KMS-11 (cell line): ENCODE measurements around the gene CYP2W1.

Experiments
- H2AFZ ChIP-seq: fragments of 200-600 bp; sonication (generic); 2 replicates; pipeline ENCODE4 v1.6.1; 2016; ENCODE audit warnings: antibody characterized with exemption, mixed run types, low read depth
- H3K27ac ChIP-seq: fragments of 200-600 bp; sonication (generic); 2 replicates; pipeline ENCODE4 v1.6.1; 2016; ENCODE audit warnings: mild to moderate bottlenecking, mixed run types
- H3K27me3 ChIP-seq: fragments of 200-600 bp; sonication (generic); 2 replicates; pipeline ENCODE4 v1.6.1; 2017; ENCODE audit warnings: mild to moderate bottlenecking, low read depth, mixed run types, moderate library complexity; ENCODE audit not compliant: insufficient read depth
- H3K36me3 ChIP-seq: fragments of 200-600 bp; sonication (generic); 2 replicates; pipeline ENCODE4 v1.6.1; 2017; ENCODE audit warnings: mild to moderate bottlenecking, mixed run types; ENCODE audit not compliant: insufficient read depth
- H3K4me1 ChIP-seq: fragments of 200-600 bp; sonication (generic); 2 replicates; pipeline ENCODE4 v1.6.1; 2016; ENCODE audit warnings: mild to moderate bottlenecking, low read depth, mixed run types; ENCODE audit not compliant: poor library complexity, severe bottlenecking
- H3K4me2 ChIP-seq: fragments of 200-600 bp; sonication (generic); 2 replicates; pipeline ENCODE4 v1.7.0; 2016; ENCODE audit warnings: mild to moderate bottlenecking, mixed run types
- H3K4me3 ChIP-seq: fragments of 200-600 bp; sonication (generic); IDR thresholded peaks from 2 replicates; pipeline ENCODE4 v1.6.1; 2017; ENCODE audit warnings: low read depth, low read length, mixed read lengths; ENCODE audit not compliant: insufficient read depth
- H3K79me2 ChIP-seq: fragments of 200-600 bp; sonication (generic); 2 replicates; pipeline ENCODE4 v1.6.1; 2016; ENCODE audit warnings: low read depth, mixed run types; ENCODE audit not compliant: insufficient read depth
- H3K9ac ChIP-seq: fragments of 200-600 bp; sonication (generic); 2 replicates; pipeline ENCODE4 v1.6.1; 2016; ENCODE audit warnings: mild to moderate bottlenecking, mixed run types
- H4K20me1 ChIP-seq: fragments of 200-600 bp; sonication (generic); 2 replicates; pipeline ENCODE4 v1.6.1; 2016; ENCODE audit warnings: mild to moderate bottlenecking, mixed run types; ENCODE audit not compliant: insufficient read depth
- CTCF ChIP-seq: fragments of 200-600 bp; sonication (generic); conservative IDR thresholded peaks from 2 replicates; pipeline ENCODE4 v1.6.1; 2017; ENCODE audit warnings: low read depth, mild to moderate bottlenecking, antibody characterized with exemption, low read length, moderate library complexity, mixed read lengths

The CYP2W1 gene

GRCh38 chr7:978416-979091, 4.4 kb upstream of the CYP2W1 start:
- Histone ChIP-seq H3K9ac (no peak overlapping the region), H3K4me2 (no peak overlapping the region), H2AFZ (no peak overlapping the region), H3K4me1 (peaks cover 10% of the 10 kb centered on the region), H3K36me3 (no peaks in the 10 kb centered on the region), H3K4me3 (no peak overlapping the region), H3K27ac (no peak overlapping the region), H4K20me1 (0 out of 2 replicates have a peak, but pooled peaks cover under 1% of the 10 kb centered on the region), H3K79me2 (peaks cover 17% of the 10 kb centered on the region), H3K27me3 (peaks cover 11% of the 10 kb centered on the region; the same call in 1 of the 2 replicates)
- no peak for TF ChIP-seq CTCF

- Histone ChIP-seq H3K27ac (no peak overlapping the region), H3K9ac (no peak overlapping the region), H4K20me1 (no peaks in the 10 kb centered on the region), H2AFZ (no peak overlapping the region), H3K4me1 (peaks cover 4% of the 10 kb centered on the region), H3K79me2 (peaks cover 11% of the 10 kb centered on the region), H3K27me3 (peaks cover 16% of the 10 kb centered on the region; the same call in 1 of the 2 replicates), H3K4me3 (no peak overlapping the region), H3K4me2 (no peak overlapping the region), H3K36me3 (no peaks in the 10 kb centered on the region)
- no peak for TF ChIP-seq CTCF
Measured at GRCh38 chr7:979151-979550, 3.8 kb upstream of the CYP2W1 start.

- no peak overlapping the region for H3K27ac ChIP-seq
- H3K27me3 ChIP-seq, result peaks cover 22% of the 10 kb centered on the region
- no peak overlapping the region for H2AFZ ChIP-seq
- no peaks in the 10 kb centered on the region for H3K36me3 ChIP-seq
- no peak overlapping the region for H3K4me3 ChIP-seq
- TF ChIP-seq CTCF, result no peak
- H3K4me2 ChIP-seq, result no peak overlapping the region
- no peaks in the 10 kb centered on the region for H4K20me1 ChIP-seq
- peaks cover 4% of the 10 kb centered on the region for H3K4me1 ChIP-seq
- no peak overlapping the region for H3K9ac ChIP-seq
- H3K79me2 ChIP-seq, result peaks cover 2% of the 10 kb centered on the region; the same call in 1 of the 2 replicates
Measured at GRCh38 chr7:979886-980571, 3.0 kb upstream of the CYP2W1 start.

DNA sequence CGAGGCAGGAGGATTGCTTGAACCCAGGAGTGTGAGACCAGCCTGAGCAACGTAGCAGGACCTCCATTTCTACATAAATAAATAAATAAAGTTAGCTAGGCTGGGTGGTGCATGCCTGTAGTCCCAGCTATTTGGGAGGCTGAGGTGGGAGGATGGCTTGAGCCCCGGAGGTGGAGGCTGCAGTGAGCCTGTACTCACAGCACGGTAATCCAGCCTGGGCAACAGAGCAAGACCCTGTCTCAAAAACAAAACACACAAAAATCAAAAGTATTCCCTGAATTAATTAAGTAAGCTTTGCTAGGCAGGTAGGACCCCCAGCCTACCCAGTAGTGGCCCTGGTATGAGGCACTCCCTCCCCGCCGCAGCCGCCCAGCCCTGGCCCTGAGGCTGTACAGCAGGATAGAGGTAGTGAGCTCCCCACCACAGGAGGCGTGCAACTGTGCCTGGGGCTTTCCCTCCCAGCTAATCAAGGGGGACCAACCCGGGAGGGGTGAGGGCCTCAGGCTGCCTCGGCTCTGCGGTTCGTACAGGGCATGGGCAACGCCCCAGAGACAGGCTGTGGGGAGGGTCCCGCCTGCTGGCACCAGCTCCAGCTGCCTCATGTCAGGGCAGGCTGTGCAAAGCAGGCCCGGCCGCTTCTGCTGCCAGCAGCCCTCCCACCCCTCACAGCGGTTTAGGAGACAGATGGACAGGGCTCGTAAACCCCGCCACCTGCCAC, 1.0 kb upstream of the CYP2W1 start:
- H3K27ac ChIP-seq, result no peak overlapping the region
- TF ChIP-seq CTCF, result no peak
- no peak overlapping the region for H3K9ac ChIP-seq
- H3K4me1 ChIP-seq, result no peaks in the 10 kb centered on the region
- no peaks in the 10 kb centered on the region for H3K36me3 ChIP-seq
- no peak overlapping the region for H2AFZ ChIP-seq
- no peaks in the 10 kb centered on the region for H4K20me1 ChIP-seq
- peaks cover 41% of the 10 kb centered on the region for H3K27me3 ChIP-seq
- H3K4me2 ChIP-seq, result no peak overlapping the region
- H3K4me3 ChIP-seq, result no peak overlapping the region
- H3K79me2 ChIP-seq, result no peaks in the 10 kb centered on the region
